ENCODE measurements around the gene GLS.
"Not testable (repeated sequence)": the region's sequence is repeated elsewhere in the genome, so short reads cannot be mapped to it uniquely, and the experiment has no call there.

The GLS gene

DNA sequence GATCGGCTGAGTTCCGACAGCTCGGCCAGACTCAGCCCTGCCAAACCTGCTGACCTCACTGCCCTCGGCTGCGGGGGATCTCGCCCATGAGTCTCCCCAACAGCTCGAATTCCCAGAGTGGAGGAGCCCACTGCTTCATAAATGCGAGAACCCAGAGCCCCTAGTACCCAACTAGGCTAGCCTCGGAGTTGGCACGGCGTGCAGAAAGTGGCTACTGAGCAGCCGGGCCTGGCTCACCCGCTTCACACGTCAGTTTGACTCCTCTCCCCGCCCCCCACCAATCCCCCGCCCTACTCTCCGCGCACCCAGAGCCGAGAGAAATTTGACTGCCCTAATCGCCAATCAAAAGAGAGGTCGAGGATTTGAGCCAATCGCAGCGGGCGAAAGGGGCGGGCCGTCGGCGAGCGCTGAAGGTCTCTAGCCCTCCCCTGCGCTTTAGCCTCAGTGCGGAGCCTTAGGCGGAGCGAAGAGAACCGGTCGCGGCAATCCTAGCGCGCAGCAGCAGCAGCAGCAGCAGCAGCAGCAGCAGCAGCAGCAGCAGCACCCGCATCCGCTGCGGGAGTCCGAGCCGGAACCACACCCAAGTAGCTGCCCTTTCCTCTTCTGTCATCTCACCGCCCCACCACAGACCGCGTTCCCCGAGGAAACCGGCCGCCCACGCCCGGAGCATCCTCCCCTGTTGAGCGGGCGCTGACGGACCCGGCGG, at the start of gene GLS:
Gene GLS (plus strand): TSS at position 444 of the 706 bp plus-strand sequence. CDS start 264 bp downstream, outside the sequence.
- DNase-seq, result peak; percentile 99

DNA sequence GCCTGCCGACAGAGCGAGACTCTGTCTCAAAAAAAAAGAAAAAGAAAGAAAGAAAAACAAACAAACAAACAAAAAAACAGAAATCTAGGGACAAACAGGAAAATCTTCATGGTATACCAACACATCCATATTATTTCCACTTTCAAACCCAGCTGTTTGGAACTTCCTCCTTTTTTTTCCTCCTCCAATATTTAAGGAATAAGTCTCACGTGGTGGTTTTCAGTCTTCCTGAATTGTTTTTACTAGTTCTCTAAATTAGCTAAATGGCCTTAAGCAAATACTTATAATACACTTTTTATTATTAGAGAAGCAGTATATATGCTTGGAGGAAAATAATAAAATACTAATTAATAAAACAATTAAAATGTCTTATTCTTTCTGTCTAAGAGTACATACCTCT, 48.7 kb upstream of the GLS start:
- DNase-seq, result no peak

DNA sequence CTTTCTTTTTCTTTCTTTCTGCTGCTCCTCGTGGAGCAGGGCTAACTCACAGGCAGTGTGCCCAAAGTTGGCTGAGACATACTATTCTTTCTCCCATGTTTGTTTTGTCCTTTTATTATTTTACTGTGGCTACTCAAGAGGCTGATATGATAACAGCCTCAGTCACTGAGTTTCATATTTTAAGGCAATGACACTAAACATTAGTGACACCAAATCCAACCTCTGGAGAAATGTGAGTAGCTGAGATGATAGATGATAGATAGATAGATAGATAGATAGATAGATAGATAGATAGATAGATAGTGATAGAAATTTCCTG, 45.8 kb upstream of the GLS start:
- DNase-seq, result no peak

DNA sequence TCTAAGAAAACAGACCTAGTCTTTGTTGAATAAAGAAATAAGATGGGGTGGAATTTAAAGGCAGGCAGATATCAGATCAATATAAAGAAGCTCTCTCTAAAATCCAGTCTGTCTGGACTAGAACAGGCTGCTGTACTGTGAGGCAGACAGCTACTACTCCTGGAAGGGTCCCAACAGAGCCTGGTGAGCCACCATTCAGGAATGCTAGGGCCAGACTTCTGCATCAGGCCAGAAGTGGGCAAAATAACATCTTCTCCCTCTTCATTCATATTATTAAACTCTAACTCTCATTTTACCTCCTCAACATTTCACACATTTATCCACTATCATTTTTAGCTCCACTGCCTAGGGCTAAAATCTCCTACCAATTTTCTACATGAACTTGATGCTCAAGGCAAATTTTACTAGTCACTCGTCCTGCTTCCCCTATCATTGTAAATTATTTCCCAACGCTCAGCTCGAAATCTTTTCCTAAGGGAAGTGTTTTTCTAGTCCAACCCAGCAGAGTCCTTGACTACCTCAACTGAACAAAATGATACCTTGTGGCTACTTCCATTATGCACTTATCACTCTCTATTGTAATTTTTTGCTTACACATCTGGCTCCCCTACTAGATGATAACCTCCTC, 45.2 kb upstream of the GLS start:
- DNase-seq, result no peak

DNA sequence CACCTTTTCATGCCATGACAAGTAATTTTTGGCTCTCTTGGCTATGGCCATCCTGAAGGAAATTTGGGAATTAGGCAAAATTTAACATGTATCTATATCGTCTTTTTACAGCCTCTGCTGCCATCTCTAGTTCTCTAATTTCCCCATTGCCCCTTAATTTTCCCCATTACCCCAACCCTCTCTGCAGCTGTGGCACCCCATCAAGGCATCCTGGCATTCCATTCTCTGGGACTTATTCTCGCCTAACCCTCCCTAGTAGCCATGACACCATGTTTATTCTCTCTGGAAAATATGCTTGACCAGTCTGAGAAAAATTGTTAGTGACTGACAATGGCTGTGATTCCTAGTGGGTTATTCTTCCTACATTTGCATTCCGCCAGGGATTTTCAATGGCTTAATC, 43.9 kb upstream of the GLS start:
- no peak for DNase-seq

DNA sequence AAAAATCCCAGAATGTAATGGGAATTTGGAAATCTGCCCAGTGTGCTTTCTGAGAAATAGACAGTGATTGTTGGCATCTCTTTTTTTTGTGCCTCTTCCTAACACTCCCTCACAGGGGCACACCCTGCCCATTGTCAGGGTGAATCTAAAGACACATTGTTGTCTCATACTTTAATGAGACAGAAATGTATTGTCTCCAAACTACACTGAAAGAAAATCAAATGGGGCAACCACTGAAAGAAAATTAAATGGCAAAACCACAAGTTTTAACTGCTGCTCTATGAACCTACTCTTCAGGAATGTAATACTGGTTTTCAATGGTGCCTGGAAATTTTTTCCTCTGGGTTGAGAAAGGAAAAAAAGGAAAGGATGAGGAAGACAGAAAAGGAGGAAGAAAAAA, 43.2 kb upstream of the GLS start:
- no peak for DNase-seq

DNA sequence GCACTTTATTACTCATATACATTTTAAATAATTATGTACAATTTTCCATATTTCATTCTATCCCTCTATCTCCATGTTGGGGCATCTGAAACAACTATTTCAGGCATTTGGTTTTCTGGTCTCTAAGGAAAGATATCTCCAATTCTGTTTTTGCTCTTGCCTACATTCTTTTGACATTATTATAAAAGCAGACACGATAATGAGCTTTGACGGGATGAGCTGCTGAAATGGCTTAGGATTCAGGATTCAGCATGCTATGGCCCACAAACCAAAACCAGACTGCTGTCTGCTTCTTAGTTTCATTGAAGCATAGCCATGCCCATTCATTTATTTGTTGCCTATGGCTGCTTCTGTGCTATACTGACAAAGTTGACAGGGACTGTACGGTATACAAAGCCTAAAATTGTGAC, 42.7 kb upstream of the GLS start:
- no peak for DNase-seq

DNA sequence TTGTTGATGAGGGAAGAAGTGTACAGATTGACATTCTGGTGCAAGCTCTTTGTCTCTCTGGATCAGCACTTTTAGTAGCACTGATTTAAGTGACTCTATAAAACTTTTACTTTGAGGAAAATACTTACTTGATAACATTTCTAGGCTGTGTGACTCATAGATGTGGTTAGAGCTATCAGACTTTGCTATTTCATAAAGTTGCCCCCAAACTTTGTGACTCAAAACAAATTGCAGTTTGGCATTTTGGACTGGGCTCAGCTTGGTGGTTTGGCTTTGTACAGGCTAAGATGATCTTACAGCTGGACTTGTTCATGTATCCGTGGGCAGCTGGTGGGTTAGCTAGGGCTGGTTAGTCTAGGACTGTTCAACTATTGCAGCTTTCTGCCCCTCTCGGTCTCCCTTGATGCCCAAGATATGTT, 42.1 kb upstream of the GLS start:
- DNase-seq, result no peak

DNA sequence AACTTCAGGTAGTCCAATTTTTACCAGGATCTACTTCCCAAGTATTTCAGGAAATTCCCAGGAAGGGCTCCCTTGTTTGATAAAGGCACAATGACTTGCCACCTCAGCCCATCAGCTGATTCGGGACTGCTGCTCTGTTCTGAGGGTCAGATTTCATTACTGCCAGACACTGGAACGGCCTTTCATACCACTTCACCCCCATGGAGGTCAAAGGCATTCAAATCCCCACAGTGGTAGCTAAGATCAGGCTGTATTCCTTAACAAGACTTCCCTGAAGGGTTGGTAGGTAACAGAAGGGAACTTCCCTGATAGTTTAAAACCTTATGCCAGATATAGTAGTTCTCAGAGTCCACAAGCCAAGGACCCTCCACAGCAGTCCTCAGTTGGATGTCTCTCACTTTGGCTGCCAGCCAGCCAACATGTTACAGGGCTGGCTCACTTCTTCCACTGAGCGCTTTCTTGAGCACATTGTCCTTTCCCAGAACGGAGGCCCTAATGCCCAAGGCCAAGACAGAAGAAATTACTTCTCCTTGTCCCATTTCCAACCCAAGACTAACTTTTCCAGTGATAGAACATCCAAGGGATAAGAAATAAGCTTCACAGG, 40.0 kb upstream of the GLS start:
- no peak for DNase-seq

DNA sequence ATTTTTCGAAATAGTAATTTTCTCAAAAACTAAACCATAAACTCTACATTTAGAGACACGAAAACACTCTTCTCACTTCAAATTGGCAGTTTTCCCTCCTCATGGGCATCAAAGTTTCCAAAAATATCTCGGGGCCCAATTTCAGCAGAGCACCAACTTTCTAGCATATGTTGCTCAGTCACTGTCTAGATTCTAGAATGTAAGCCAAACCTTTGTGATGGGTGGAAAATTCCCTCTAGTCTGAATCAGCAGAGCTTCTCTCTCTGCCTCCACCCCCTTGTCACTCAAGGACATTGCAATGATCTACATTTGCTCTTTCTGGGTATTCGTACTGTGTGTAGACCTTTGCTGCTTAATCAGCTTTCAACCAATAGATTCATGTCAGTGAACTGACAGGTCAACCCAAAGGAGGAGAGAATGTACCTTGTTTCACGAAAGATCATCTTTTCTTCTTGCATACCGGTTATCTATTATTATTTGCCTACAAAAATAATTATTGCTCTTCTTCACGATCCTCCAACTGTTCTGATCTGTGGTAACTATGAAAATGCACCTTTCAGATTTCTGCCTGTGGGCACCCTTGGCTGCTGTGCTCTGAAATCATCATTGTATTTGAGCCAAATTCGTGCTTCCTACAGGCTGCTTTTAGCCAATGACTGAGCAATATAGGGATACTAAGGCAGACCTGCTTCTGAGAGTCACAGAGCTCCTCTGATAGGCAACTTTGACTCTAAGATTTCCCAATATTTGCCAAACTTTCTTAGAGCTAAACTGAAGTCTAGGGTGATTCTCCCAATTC, 38.7 kb upstream of the GLS start:
- no peak for DNase-seq

DNA sequence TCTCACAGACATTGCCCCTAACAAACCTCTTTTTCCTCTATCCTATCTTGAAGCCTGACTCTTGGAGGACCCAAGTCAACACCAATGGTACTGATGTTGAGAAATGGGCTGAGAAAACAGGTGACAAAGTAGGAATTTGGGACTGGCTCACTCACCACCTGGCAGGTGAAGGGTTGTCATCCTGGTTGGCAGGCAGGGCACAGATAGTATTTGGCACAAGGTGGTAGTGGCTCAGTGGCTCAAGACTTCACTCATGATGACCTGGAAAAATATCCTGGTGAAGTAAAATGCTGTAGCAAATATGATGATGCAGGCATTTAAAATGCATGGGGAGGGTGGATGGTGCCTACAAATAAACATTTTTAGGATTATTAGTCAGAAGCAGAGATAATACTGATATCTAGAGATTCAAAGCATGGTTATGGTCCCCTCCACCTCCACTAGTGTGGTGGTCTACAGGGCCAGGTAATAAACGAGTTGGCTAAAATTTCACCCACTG, 38.0 kb upstream of the GLS start:
- DNase-seq, result no peak

DNA sequence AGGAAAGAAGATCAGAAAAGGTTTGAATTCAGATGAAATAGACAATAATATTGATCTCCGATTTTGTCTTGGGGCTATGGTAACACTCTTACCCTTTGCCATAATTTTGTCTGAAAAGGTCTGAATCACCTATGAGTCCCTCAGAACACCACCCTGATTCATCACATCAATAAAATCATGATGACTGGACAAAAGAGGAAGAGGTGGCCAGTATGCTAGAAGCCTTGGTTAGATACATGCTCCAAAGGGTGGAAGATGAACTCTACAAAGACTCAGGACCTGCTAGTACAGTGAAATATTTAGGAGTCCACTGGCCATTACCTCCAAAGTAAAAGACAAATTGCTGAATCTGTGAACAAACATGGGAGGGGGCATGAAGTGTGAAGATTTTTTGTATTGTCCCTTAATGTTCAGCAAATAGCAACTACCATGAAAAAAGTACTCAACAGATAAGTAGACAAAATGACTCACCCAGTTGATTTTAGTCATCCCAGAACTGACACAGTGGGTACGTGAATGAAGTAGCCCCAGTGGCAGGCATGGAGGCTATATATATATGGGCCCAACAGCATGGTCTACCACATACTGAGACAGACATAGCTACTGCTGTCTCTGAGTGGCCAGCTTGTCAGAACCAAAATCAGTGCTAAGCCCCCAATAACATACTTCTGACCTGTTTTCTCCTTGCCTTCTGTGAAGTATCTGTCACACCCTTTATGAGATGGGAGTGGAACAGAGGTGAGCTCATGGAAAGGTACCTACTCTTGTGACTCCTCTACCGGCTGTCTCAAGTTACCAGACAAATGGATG, 36.5 kb upstream of the GLS start:
- DNase-seq, result no peak

DNA sequence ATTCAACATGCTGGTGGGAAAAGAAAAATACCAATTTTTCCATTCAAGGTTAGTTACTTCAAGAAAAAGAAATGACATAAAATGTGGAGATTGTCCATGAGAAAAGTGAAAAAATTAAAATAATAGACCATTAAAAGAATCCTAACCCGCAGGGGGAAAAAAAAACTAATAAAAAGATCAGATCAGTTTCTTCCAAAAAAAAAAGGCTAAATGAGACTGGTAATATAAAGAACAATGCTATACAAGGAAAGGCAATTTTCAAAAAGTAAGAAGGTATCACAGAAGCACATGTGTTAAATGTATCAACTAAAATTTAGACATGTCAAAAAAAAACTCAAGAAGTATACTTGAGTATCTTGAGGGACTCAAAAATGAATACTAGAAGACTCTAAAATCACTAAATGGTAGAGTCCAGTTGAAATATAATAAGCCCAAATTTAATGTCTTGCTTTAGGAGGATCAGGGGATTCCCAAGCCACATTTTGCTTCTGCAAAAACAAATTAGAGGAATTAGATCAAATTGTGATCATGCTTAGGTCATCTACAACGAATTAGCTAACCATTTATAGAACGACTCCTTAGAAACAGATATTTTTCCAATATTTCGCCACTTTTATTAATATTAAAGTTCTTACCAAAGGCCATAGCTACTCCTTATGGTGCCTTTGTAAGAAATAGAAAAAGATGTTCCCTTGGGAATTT, 35.8 kb upstream of the GLS start:
- DNase-seq, result no peak

DNA sequence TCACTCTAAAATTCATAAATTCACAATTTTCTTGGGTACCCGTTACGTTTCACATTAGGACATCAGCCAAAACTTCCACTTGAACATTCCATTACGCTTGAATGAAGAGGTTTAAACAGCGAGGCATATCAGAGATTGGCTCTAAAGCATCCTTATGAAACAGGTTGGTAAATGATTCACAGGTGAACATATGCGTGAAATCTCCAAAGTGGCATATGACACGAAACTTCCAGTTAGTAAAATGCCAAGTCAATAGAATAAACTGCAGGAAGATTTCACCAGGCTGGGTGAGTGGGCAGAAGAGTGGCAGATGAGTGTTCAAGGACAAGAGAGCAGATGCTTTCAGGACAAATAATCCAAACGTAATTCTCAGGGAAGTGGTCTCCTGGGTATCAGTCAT, 33.9 kb upstream of the GLS start:
- no peak for DNase-seq

DNA sequence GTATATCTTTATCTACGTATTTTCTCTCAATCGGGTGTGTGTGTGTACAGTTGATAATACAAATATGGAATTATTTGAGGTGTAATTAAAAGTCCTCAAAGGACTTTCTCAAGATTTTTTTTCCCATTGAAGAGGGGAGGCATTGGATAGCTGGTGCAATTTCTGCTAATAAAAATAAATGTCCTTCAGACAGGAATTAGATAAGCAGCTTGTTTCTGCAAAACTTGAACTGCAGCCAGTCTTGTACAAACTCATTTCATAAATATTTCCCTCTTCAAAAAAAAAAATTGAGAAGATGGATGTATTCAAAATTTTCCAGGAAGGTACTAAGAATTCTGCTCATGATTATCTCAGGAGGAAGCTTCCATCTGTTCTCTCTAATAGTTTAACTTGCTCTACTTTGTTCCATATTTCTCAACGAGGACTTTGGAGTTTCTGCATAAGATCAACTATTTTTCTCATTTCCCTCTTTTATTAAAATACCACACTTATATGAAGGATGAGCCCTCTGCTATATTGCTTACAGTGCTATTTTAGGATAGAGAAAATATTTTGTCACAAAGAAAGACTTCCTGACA, 33.0 kb upstream of the GLS start:
- no peak for DNase-seq

DNA sequence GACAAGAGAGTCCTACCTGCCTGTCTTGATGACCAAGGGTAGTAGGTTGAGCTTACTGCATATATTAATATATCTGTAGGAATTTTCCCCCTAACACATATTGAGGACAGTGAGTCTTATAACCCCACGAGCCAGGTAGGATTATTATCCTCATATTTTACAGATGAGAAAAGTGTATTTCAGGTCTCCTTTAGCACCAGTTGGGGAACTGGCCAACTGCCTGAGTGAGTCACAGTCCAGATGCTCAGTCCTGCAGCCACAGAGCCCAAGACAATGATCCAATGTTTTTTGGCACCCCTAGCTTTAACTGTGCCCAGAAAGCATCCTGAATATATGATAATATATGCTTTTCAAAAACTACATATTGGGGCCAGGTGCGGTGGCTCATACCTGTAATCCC, 30.8 kb upstream of the GLS start:
- DNase-seq, result peak; percentile 37

DNA sequence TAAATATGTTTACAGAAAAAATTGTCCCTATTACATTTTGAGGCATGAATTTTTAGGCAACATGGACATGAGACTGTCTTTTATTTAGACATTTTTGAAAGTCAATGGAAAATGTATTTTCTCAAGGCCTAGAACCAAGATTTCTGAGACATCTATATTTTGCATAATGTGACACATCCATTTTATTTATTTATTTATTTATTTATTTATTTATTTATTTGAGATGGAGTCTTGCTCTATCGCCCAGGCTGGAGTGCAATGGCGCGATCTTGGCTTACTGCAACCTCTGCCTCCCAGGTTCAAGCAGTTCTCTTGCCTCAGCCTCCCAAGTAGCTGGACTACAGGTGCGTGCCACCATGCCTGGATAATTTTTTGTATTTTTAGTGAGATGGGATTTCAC, 27.6 kb upstream of the GLS start:
- DNase-seq, result not testable (repeated sequence)

DNA sequence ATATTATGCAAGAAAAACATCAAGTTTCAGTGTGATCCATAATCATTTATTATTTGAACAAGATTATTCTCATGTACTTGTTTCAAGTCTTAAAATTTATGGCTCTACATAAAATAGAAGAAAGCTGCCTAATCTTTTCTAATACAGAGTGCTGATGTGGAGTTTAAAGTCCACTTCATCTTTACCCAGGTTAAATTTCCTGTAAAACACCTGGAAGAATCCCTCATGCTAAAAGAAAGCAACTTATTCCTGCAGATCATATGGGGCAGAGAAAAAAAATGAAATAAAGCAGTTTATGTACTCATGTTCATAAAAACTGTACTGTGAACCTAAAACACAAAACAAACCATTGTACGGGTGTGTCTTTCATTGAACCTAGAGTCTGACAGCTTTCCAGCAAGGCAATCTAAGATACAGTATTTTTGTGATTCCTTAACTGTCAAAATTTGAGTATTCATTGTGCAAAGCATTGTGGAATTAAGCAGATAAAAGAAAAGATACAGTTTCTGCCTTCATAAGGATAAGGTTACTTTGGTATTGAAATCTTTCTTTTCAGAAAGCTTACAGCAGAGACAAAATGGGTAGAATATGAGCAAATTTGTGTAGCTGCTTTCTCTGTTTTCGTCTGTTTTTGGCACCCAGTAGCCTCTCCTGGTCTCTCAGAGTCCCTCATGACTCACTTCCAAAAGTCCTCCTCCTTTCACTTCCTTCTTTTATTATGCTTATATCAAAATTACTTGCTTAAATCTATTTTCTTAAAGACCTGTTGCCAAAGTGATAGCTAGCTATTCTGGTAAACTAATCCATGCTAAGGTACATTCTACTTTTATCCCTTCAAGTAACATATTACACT, 26.9 kb upstream of the GLS start:
- no peak for DNase-seq

DNA sequence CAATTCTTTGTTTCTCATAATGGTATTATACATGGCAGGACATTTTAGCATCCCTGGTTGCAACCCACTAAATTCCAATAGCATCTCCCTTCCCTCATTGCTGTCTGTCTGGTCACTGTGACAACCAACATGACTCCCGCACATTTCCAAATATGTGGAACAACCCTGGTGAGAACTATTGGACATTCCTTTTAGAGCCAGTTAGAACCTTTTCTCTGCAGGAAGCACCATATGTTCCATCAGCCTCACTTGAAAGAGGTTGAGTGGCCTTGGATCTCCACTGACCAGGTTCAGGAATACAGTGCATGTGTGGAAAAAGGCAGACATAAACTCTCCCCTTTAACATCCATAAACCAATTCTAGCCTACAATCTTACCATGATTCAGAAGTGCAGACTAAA, 25.9 kb upstream of the GLS start:
- DNase-seq, result no peak

DNA sequence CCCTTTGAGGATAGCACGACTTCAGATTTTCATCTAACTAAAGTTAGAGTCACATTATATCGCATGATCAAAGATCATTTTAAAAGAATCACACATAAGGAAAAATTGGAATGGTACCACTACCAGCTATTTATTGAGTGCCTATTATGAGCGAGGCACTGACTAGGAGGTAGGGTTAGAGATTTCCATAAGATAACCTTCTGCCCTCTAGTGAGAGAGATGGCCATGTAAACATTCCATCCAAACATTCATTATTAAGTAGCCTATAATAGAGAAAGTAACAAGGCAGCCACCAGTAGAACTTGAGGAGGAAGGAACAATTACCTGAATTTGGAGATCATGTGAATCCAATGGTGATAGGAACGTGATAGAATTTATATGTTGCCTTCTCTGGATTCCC, 25.4 kb upstream of the GLS start:
- no peak for DNase-seq

DNA sequence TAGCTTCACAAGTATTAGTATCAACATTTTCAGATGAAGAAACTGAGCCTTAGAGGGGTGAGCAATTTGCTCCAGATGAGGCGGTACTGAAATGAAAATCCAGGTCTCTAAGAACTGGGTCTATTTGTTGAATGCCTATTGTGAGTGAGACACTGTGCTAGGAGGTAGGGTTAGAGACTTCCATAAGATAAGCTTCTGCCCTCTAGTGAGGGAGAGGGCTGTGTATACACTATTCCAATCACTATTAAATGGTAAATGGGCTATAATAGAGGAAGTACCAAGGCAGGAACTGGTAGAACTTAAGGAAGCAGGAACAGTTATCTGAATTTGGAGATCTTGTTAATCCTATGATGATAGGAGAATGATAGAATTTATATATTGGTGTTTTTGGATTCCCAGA, 23.6 kb upstream of the GLS start:
- no peak for DNase-seq

Measured in femur (tissue), 1 donor.